Chondrocyte (in vitro differentiated cells): Measurements from ENCODE around the gene HYDIN. TPM values are rescaled to one million over a fixed set of nuclear protein-coding genes. Genes with fewer than 3 reads are reported as not detected.
"Not testable (repeated sequence)": the region's sequence is repeated elsewhere in the genome, so short reads cannot be mapped to it uniquely, and the experiment has no call there.

Experiments
- DNase-seq: peaks from one replicate; pipeline ENCODE4 v3.0.0; 2021; ENCODE audit warnings: mixed read lengths, low spot score
- H3K27ac Mint-ChIP-seq: one replicate; pipeline ENCODE4 v1.8.0; 2021; ENCODE audit warnings: mild to moderate bottlenecking, moderate library complexity, mixed read lengths; ENCODE audit not compliant: unreplicated experiment
- H3K27me3 Mint-ChIP-seq: 2 replicates; pipeline ENCODE4 v1.8.0; 2021; ENCODE audit warnings: low read depth, mixed read lengths
- H3K36me3 Mint-ChIP-seq: 2 replicates; pipeline ENCODE4 v1.8.0; 2021; ENCODE audit warnings: low read depth, mixed read lengths
- H3K4me1 Mint-ChIP-seq: 2 replicates; pipeline ENCODE4 v1.8.0; 2021; ENCODE audit warnings: low read depth, mild to moderate bottlenecking, mixed read lengths
- H3K4me3 Mint-ChIP-seq: one replicate; pipeline ENCODE4 v1.8.0; 2021; ENCODE audit warnings: mild to moderate bottlenecking, moderate library complexity, mixed read lengths; ENCODE audit not compliant: unreplicated experiment
- H3K9me3 Mint-ChIP-seq: 2 replicates; pipeline ENCODE4 v1.8.0; 2021; ENCODE audit warnings: low read depth, mixed read lengths
- total RNA-seq: library from RNA; stranded (reverse); gene quantifications from 3 replicates; pipeline ENCODE4 v1.2.1, GENCODE V29; 2021

Gene HYDIN
- total RNA-seq, 1 donor from 2014 or later = not detected

- H3K4me3 Mint-ChIP-seq, H3K4me1 Mint-ChIP-seq, DNase-seq: not testable (repeated sequence)
Measured at GRCh38 chr16:70943551-70943950, 287.0 kb downstream of the HYDIN start.

GRCh38 chr16:70939690-70940359, 290.7 kb downstream of the HYDIN start:
- not testable (repeated sequence) for H3K4me3 Mint-ChIP-seq, H3K27ac Mint-ChIP-seq, H3K9me3 Mint-ChIP-seq, DNase-seq, H3K36me3 Mint-ChIP-seq, H3K4me1 Mint-ChIP-seq, H3K27me3 Mint-ChIP-seq

More at GRCh38 chr16:70943551-70943950, 287.0 kb downstream of the HYDIN start:
- H3K27me3 Mint-ChIP-seq, H3K27ac Mint-ChIP-seq, H3K36me3 Mint-ChIP-seq, H3K9me3 Mint-ChIP-seq: not testable (repeated sequence)

GRCh38 chr16:70936781-70937525, 293.6 kb downstream of the HYDIN start:
- H3K27me3 Mint-ChIP-seq, H3K27ac Mint-ChIP-seq, H3K9me3 Mint-ChIP-seq, H3K4me1 Mint-ChIP-seq, H3K36me3 Mint-ChIP-seq, DNase-seq, H3K4me3 Mint-ChIP-seq: not testable (repeated sequence)

- H3K36me3 Mint-ChIP-seq, H3K9me3 Mint-ChIP-seq, H3K4me1 Mint-ChIP-seq, H3K27me3 Mint-ChIP-seq, DNase-seq, H3K27ac Mint-ChIP-seq, H3K4me3 Mint-ChIP-seq: not testable (repeated sequence)
Measured at GRCh38 chr16:70935325-70935724, 295.2 kb downstream of the HYDIN start.

- H3K9me3 Mint-ChIP-seq, H3K4me1 Mint-ChIP-seq, H3K27ac Mint-ChIP-seq, H3K4me3 Mint-ChIP-seq, H3K27me3 Mint-ChIP-seq, DNase-seq, H3K36me3 Mint-ChIP-seq: not testable (repeated sequence)
Measured at GRCh38 chr16:70933746-70934145, 296.8 kb downstream of the HYDIN start.

- not testable (repeated sequence) for H3K4me1 Mint-ChIP-seq, H3K9me3 Mint-ChIP-seq, H3K27ac Mint-ChIP-seq, DNase-seq, H3K36me3 Mint-ChIP-seq, H3K4me3 Mint-ChIP-seq, H3K27me3 Mint-ChIP-seq
Measured at GRCh38 chr16:70930757-70931156, 299.8 kb downstream of the HYDIN start.

GRCh38 chr16:70922164-70922563, 308.4 kb downstream of the HYDIN start:
- H3K4me1 Mint-ChIP-seq, H3K4me3 Mint-ChIP-seq, H3K27me3 Mint-ChIP-seq, H3K9me3 Mint-ChIP-seq, H3K27ac Mint-ChIP-seq, DNase-seq, H3K36me3 Mint-ChIP-seq: not testable (repeated sequence)

GRCh38 chr16:70920661-70921060, 309.9 kb downstream of the HYDIN start:
- not testable (repeated sequence) for H3K9me3 Mint-ChIP-seq, DNase-seq, H3K4me1 Mint-ChIP-seq, H3K27ac Mint-ChIP-seq, H3K4me3 Mint-ChIP-seq, H3K36me3 Mint-ChIP-seq, H3K27me3 Mint-ChIP-seq

- not testable (repeated sequence) for H3K4me1 Mint-ChIP-seq, H3K9me3 Mint-ChIP-seq, H3K4me3 Mint-ChIP-seq, H3K27ac Mint-ChIP-seq, DNase-seq, H3K36me3 Mint-ChIP-seq, H3K27me3 Mint-ChIP-seq
Measured at GRCh38 chr16:70888208-70888607, 342.3 kb downstream of the HYDIN start.

GRCh38 chr16:70884652-70885051, 345.9 kb downstream of the HYDIN start:
- not testable (repeated sequence) for DNase-seq, H3K4me3 Mint-ChIP-seq, H3K27me3 Mint-ChIP-seq, H3K9me3 Mint-ChIP-seq, H3K4me1 Mint-ChIP-seq, H3K36me3 Mint-ChIP-seq, H3K27ac Mint-ChIP-seq

GRCh38 chr16:70882311-70882710, 348.2 kb downstream of the HYDIN start:
- not testable (repeated sequence) for H3K27ac Mint-ChIP-seq, H3K4me3 Mint-ChIP-seq, H3K4me1 Mint-ChIP-seq, DNase-seq, H3K27me3 Mint-ChIP-seq, H3K9me3 Mint-ChIP-seq, H3K36me3 Mint-ChIP-seq

- not testable (repeated sequence) for H3K27me3 Mint-ChIP-seq, H3K27ac Mint-ChIP-seq, H3K9me3 Mint-ChIP-seq, H3K4me1 Mint-ChIP-seq, DNase-seq, H3K4me3 Mint-ChIP-seq, H3K36me3 Mint-ChIP-seq
Measured at GRCh38 chr16:70877895-70878294, 352.6 kb downstream of the HYDIN start.

- not testable (repeated sequence) for H3K4me1 Mint-ChIP-seq, DNase-seq, H3K27ac Mint-ChIP-seq, H3K9me3 Mint-ChIP-seq, H3K27me3 Mint-ChIP-seq, H3K36me3 Mint-ChIP-seq, H3K4me3 Mint-ChIP-seq
Measured at GRCh38 chr16:70876442-70876841, 354.1 kb downstream of the HYDIN start.
